H1 (cell line): Measurements from ENCODE around the gene TTC33. TPM values are rescaled to one million over a fixed set of nuclear protein-coding genes. Genes with fewer than 3 reads are reported as not detected.

Experiments
- BRCA1 ChIP-seq: IDR thresholded peaks from 2 replicates; pipeline ENCODE4 v1.6.1; 2012; ENCODE audit warnings: low read depth, low read length, improper control_type of control experiment
- EGR1 ChIP-seq: IDR thresholded peaks from 2 replicates; pipeline ENCODE4 v1.6.1; 2011; ENCODE audit warnings: low read depth, low read length, borderline replicate concordance
- RFX5 ChIP-seq: IDR thresholded peaks from 2 replicates; pipeline ENCODE4 v1.6.1; 2011; ENCODE audit warnings: low read depth, low read length, improper control_type of control experiment, borderline replicate concordance
- SAP30 ChIP-seq: fragments of 300-600 bp; sonication (generic); IDR thresholded peaks from 2 replicates; pipeline ENCODE4 v1.7.1; 2012; ENCODE audit warnings: low read length, moderate library complexity, mild to moderate bottlenecking, inconsistent platforms; ENCODE audit not compliant: insufficient read depth, insufficient replicate concordance
- TAF1 ChIP-seq: IDR thresholded peaks from 2 replicates; pipeline ENCODE4 v1.6.1; 2011; ENCODE audit warnings: mild to moderate bottlenecking, low read depth, low read length
- polyA plus RNA-seq, 7 experiments: library from polyadenylated mRNA; depleted of rRNA in 3 of 7; stranded (reverse) in 5 of 7; unstranded in 2 of 7; fragments of >200 nt in 5 of 7; fragments of 200-250 nt in 2 of 7; gene quantifications; 1 replicate in 5 of 7; 2 replicates in 1 of 7; 4 replicates in 1 of 7; pipeline versions ENCODE4 v1.2.1 to v1.2.3, GENCODE V29; 2011 to 2013; ENCODE audit warnings: missing spikeins in 2 of 7, mixed read lengths in 2 of 7
- total RNA-seq: library from RNA; stranded (reverse); fragmentation: NEBNext Ultra II Directional; extraction: Animal tissue kit (Norgen Biotek cat#: 25700); gene quantifications from 2 replicates; pipeline ENCODE4 v1.2.1, GENCODE V29; 2021

The TTC33 gene
- total and polyA plus RNA-seq, 2 of the 8 experiments (the other 6 are each of a cell fraction or from before 2014, with no cell fraction given), result 1.2 to 12.6 TPM

DNA sequence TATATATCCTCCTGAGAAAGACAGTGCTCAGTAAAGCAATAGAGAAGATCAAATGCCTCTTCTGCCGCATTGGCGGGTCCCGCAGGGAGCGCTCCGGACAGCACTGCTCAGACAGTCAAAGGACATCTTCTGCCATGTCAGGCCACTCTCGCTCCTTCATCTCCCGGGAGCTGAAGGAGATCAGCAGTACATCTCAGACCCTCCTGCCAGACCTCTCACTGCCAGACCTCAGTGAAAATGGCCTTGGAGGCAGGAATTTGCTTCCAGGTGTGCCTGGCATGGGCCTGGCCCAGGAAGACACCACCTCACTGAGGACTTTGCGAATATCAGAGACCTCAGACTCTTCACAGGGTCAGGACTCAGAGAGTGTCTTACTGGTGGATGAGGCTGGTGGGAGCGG, 63.9 kb downstream of the TTC33 start (continued):
- no peak for TF ChIP-seq SAP30
- no peak for TF ChIP-seq TAF1
- no peak for TF ChIP-seq RFX5
- TF ChIP-seq BRCA1, result no peak
- TF ChIP-seq EGR1, result no peak
- TF ChIP-seq, all 59 proteins: peak for 0
